Left renal pelvis (tissue), 4 donors: Measurements from ENCODE around the gene DPP6. TPM values are rescaled to one million over a fixed set of nuclear protein-coding genes. Genes with fewer than 3 reads are reported as not detected.
"Not testable (repeated sequence)": the region's sequence is repeated elsewhere in the genome, so short reads cannot be mapped to it uniquely, and the experiment has no call there.

Source experiments
- DNase-seq, 4 donors: peaks; one replicate each; pipeline ENCODE4 v3.0.0-alpha.2; 2013; ENCODE audit warnings: low read depth in 4 of 4, low spot score in 3 of 4
- polyA plus RNA-seq, 4 donors: library from polyadenylated mRNA; unstranded; fragments of 120-200 nt; gene quantifications; one replicate each; pipeline ENCODE4 v1.2.1, GENCODE V29; 2013; ENCODE audit not compliant: insufficient read length in 4 of 4

DPP6 gene
- 100 to 1,000 TPM in 1 of 4 donors, 10 to 100 TPM in 3; 43.7 to 155 (median 50.3) TPM for polyA plus RNA-seq

- DNase-seq, result not testable (repeated sequence)
These were observed at the start of gene DPP6 for GRCh38 chr7:154051643-154052529. Gene DPP6 (plus strand): TSS chr7:154052398.

GRCh38 chr7:154009423-154009911 is 42.7 kb upstream of the DPP6 start:
- not testable (repeated sequence) for DNase-seq

- DNase-seq, result not testable (repeated sequence)
These were observed 41.3 kb upstream of the DPP6 start for GRCh38 chr7:154010726-154011568.

GRCh38 chr7:154012800-154013199 is 39.4 kb upstream of the DPP6 start:
- DNase-seq, result not testable (repeated sequence)

GRCh38 chr7:154015636-154016035 is 36.6 kb upstream of the DPP6 start:
- not testable (repeated sequence) for DNase-seq

GRCh38 chr7:154018354-154018753 is 33.8 kb upstream of the DPP6 start:
- not testable (repeated sequence) for DNase-seq

- not testable (repeated sequence) for DNase-seq
These were observed 24.4 kb upstream of the DPP6 start for GRCh38 chr7:154027805-154028204.

- DNase-seq, result not testable (repeated sequence)
These were observed 21.6 kb upstream of the DPP6 start for GRCh38 chr7:154030476-154031080.

GRCh38 chr7:154039466-154040165 is 12.6 kb upstream of the DPP6 start:
- DNase-seq, result not testable (repeated sequence)

GRCh38 chr7:154050394-154050793 is 1.8 kb upstream of the DPP6 start:
- not testable (repeated sequence) for DNase-seq

- DNase-seq, result not testable (repeated sequence)
These were observed 1.1 kb upstream of the DPP6 start for GRCh38 chr7:154051006-154051642.

- not testable (repeated sequence) for DNase-seq
These were observed 493 bp downstream of the DPP6 start for GRCh38 chr7:154052530-154053252.

GRCh38 chr7:154053466-154054312 is 1.5 kb downstream of the DPP6 start:
- DNase-seq, result not testable (repeated sequence)

GRCh38 chr7:154054664-154055063 is 2.5 kb downstream of the DPP6 start:
- not testable (repeated sequence) for DNase-seq

- DNase-seq, result peak; percentile 62 to 79 (median 72)
These were observed 3.4 kb downstream of the DPP6 start for GRCh38 chr7:154055491-154056106.

GRCh38 chr7:154058783-154059182 is 6.6 kb downstream of the DPP6 start:
- not testable (repeated sequence) for DNase-seq

GRCh38 chr7:154060551-154060950 is 8.4 kb downstream of the DPP6 start:
- DNase-seq, result not testable (repeated sequence)
